DND-41 (cell line): Measurements from ENCODE around the gene TRIP13.

Experiments used
- ATAC-seq: fragments of 200-7000 bp; cut with Tn5 transposase; 3 replicates; pipeline ENCODE4 v1.9.1; 2021; ENCODE audit warnings: low read depth; ENCODE audit not compliant: insufficient read depth
- DNase-seq: peaks from one replicate; pipeline ENCODE4 v3.0.0-alpha.2; 2020
- H2AFZ ChIP-seq: 2 replicates; pipeline ENCODE4 v1.6.0; 2012; ENCODE audit warnings: low read depth, low read length
- H3K27ac ChIP-seq: 2 replicates; pipeline ENCODE4 v1.5.1; 2012; ENCODE audit warnings: low read length, inconsistent platforms
- H3K27me3 ChIP-seq: fragments of 200-600 bp; sonication (generic); 2 replicates; pipeline ENCODE4 v1.6.0; 2012; ENCODE audit warnings: low read length, mild to moderate bottlenecking, inconsistent platforms; ENCODE audit not compliant: insufficient read depth, poor library complexity
- H3K36me3 ChIP-seq: 2 replicates; pipeline ENCODE4 v1.5.1; 2012; ENCODE audit warnings: low read length, inconsistent platforms; ENCODE audit not compliant: insufficient read depth
- H3K4me1 ChIP-seq: 2 replicates; pipeline ENCODE4 v1.5.1; 2012; ENCODE audit warnings: mild to moderate bottlenecking, low read length; ENCODE audit not compliant: insufficient read depth
- H3K4me2 ChIP-seq: 2 replicates; pipeline ENCODE4 v1.6.0; 2012; ENCODE audit warnings: mild to moderate bottlenecking, moderate library complexity, low read length, inconsistent platforms; ENCODE audit not compliant: insufficient read depth
- H3K4me3 ChIP-seq, 2 experiments: fragments of 200-600 bp in 1 of 2; shearing (Covaris generic) in 1 of 2; 2 replicates each; pipeline ENCODE4 v1.5.1; 2012 to 2016; ENCODE audit warnings: inconsistent platforms in 2 of 2, low read length in 2 of 2, mild to moderate bottlenecking in 2 of 2, low read depth in 1 of 2, moderate library complexity in 1 of 2
- H3K79me2 ChIP-seq: 2 replicates; pipeline ENCODE4 v1.6.0; 2012; ENCODE audit warnings: low read length, inconsistent platforms; ENCODE audit not compliant: insufficient read depth
- H3K9ac ChIP-seq: 2 replicates; pipeline ENCODE4 v1.6.0; 2012; ENCODE audit warnings: low read depth, mild to moderate bottlenecking, inconsistent platforms, low read length, moderate library complexity
- H3K9me3 ChIP-seq: 2 replicates; pipeline ENCODE4 v1.5.1; 2012; ENCODE audit warnings: low read length, moderate library complexity, mild to moderate bottlenecking, inconsistent platforms; ENCODE audit not compliant: insufficient read depth, severe bottlenecking
- H4K20me1 ChIP-seq: 2 replicates; pipeline ENCODE4 v1.6.0; 2012; ENCODE audit warnings: low read length; ENCODE audit not compliant: insufficient read depth
- EZH2 ChIP-seq: IDR thresholded peaks from 3 replicates; pipeline ENCODE4 v1.6.1; 2012; ENCODE audit warnings: borderline replicate concordance, low read depth, mild to moderate bottlenecking, moderate library complexity, low read length, inconsistent platforms; ENCODE audit not compliant: severe bottlenecking
- TF ChIP-seq, protein P1 (sequence below): IDR thresholded peaks from 2 replicates; pipeline ENCODE4 v1.5.1; 2012; ENCODE audit warnings: borderline replicate concordance, low read length, moderate library complexity, mild to moderate bottlenecking; ENCODE audit not compliant: poor library complexity, severe bottlenecking; ENCODE audit errors: extremely low read depth

Gene TRIP13

DNA sequence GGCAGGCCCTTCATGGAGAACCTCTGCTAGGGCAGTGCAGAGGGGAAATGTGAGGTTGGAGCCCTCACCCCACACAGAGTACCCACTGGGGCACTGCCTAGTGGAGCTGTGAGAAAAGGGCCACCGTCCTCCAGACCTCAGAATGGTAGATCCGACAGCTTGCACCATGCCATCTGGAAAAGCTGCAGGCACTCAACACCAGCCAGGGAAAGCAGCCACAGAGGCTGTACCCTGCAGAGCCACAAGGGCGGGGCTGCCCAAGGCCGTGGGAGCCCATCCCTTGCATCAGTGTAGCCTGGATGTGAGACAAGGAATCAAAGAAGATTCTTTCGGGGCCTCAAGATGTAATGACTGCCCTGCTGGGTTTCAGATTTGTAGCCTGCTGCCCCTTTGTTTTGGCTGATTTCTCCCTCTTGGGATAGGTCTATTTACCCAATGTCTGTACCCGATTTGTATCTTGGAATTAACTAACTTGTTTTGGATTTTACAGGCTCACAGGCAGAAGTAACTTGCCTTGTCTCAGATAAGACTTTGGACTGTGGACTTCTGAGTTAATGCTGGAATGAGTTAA is 25.3 kb upstream of the TRIP13 start:
- H3K4me3 ChIP-seq: no peak overlapping the region
- TF ChIP-seq, protein P1, sequence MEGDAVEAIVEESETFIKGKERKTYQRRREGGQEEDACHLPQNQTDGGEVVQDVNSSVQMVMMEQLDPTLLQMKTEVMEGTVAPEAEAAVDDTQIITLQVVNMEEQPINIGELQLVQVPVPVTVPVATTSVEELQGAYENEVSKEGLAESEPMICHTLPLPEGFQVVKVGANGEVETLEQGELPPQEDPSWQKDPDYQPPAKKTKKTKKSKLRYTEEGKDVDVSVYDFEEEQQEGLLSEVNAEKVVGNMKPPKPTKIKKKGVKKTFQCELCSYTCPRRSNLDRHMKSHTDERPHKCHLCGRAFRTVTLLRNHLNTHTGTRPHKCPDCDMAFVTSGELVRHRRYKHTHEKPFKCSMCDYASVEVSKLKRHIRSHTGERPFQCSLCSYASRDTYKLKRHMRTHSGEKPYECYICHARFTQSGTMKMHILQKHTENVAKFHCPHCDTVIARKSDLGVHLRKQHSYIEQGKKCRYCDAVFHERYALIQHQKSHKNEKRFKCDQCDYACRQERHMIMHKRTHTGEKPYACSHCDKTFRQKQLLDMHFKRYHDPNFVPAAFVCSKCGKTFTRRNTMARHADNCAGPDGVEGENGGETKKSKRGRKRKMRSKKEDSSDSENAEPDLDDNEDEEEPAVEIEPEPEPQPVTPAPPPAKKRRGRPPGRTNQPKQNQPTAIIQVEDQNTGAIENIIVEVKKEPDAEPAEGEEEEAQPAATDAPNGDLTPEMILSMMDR: no peak
- TF ChIP-seq EZH2: no peak
- no peaks in the 10 kb centered on the region for H3K9me3 ChIP-seq
- H3K4me2 ChIP-seq: no peak overlapping the region
- no peak overlapping the region for H2AFZ ChIP-seq
- ATAC-seq (peak; percentile 23; the same call in 1 of the 3 replicates), DNase-seq (no peak)
- H3K36me3 ChIP-seq: peaks cover 97% of the 10 kb centered on the region
- no peak overlapping the region for H3K27ac ChIP-seq
- peaks cover 33% of the 10 kb centered on the region for H4K20me1 ChIP-seq
- no peak overlapping the region for H3K9ac ChIP-seq
- H3K79me2 ChIP-seq: no peaks in the 10 kb centered on the region
- H3K4me1 ChIP-seq: no peaks in the 10 kb centered on the region
- H3K27me3 ChIP-seq: no peaks in the 10 kb centered on the region

DNA sequence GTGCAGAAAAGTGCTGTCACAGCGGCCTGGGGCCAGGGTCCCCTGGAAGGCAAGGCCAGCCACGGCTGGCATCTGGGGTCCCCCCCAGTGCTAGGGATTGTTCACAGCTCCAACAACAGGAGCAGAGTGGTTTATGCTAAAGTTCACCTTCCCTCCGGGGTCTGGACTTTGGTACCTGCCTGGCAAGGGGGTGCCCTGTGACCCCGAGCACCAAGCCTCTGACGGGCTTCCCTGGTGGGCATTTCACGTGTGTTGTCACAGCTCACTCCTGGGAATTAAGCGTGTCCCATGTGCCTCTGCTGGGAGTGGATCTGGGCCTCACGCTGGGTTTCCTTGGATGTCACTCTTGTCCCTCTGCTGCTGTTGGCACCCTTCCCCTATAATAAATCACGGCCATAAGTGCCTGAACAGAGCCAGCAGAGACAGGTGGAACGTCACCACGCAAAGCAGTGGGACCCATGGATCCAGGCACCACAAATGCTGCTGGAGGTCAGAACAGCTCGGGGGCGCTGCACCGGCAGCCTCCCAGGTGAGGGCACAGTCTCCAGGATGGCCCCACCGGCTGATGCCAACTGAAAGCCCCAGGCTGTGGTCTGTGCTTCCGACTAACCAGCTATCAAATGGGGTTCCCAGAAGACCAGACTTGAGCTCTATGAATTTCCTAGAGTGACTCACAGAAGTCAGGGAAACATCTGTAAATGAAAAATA is 24.1 kb upstream of the TRIP13 start:
- H2AFZ ChIP-seq: no peak overlapping the region
- peaks cover 97% of the 10 kb centered on the region for H3K36me3 ChIP-seq
- TF ChIP-seq, protein P1: no peak
- no peak for TF ChIP-seq EZH2
- DNase-seq (no peak), ATAC-seq (no peak)
- no peaks in the 10 kb centered on the region for H3K27me3 ChIP-seq
- no peak overlapping the region for H3K27ac ChIP-seq
- H3K4me3 ChIP-seq: no peak overlapping the region
- no peaks in the 10 kb centered on the region for H3K9me3 ChIP-seq
- H4K20me1 ChIP-seq: peaks cover 30% of the 10 kb centered on the region
- H3K4me2 ChIP-seq: no peak overlapping the region
- H3K79me2 ChIP-seq: no peaks in the 10 kb centered on the region; the same call in 1 of the 2 replicates
- no peaks in the 10 kb centered on the region for H3K4me1 ChIP-seq
- H3K9ac ChIP-seq: no peak overlapping the region

DNA sequence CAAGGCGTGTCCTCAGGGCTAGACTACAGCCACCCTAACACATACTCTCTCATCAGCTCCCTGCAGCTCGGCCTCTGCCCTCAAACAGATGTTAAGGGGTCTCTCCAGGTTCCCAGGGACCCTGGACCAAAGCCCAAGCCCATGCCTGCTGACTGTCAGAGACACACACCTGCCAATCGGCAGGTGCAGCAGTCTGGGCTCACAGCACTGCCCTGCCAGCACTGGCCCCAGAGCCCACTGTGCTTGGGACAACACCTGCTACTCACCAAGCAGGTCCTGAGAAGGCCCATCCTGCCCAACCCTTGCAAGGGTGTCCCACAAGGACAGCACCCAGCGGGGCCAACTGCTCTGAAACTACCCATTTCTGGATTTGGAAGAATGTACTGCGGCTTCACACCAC is 21.7 kb upstream of the TRIP13 start:
- Histone ChIP-seq H3K4me2 (no peak overlapping the region), H3K9me3 (no peaks in the 10 kb centered on the region), H4K20me1 (peaks cover 24% of the 10 kb centered on the region), H3K9ac (no peak overlapping the region), H3K4me1 (no peaks in the 10 kb centered on the region), H3K27me3 (no peaks in the 10 kb centered on the region), H2AFZ (no peak overlapping the region), H3K27ac (no peak overlapping the region), H3K79me2 (peaks cover under 1% of the 10 kb centered on the region; the same call in 1 of the 2 replicates), H3K36me3 (peaks cover 95% of the 10 kb centered on the region), H3K4me3 (no peak overlapping the region)
- no peak for DNase-seq
- TF ChIP-seq EZH2: no peak
- TF ChIP-seq, protein P1: no peak
- no peak for ATAC-seq
